GM12878 (cell line): ENCODE results near the gene RANGAP1. TPM values are rescaled to one million over a fixed set of nuclear protein-coding genes. Genes with fewer than 3 reads are reported as not detected.

Source experiments
- ATAC-seq: fragments of 200-7000 bp; cut with Tn5 transposase; 3 replicates; pipeline ENCODE4 v1.9.1; 2020; ENCODE audit warnings: mild to moderate bottlenecking, moderate library complexity
- BruUV-seq: library from RNA; stranded (reverse); fragments of 400-500 nt; replicated peaks from 2 replicates; lab custom pipeline; 2021; lab: Mats Ljungman, UMichigan
- CTCF ChIA-PET: fragments of 300-600 bp; sonication (Branson Sonifier 250); formaldehyde crosslinking; extraction: SDS; loops from one replicate; lab custom pipeline; 2021; ENCODE audit warnings: inconsistent platforms; lab: Yijun Ruan, JAX
- POLR2A ChIA-PET: fragments of 350-600 bp; formaldehyde crosslinking; extraction: SDS; loops from one replicate; lab custom pipeline; 2021; ENCODE audit warnings: inconsistent platforms; lab: Charles Lee
- RAD21 ChIA-PET: fragments of 300-600 bp; sonication (Branson Sonifier 250); formaldehyde crosslinking; loops from one replicate; lab custom pipeline; 2023; ENCODE audit warnings: antibody characterized with exemption; ENCODE audit not compliant: unreplicated experiment; lab: Charles Lee
- SMC1A ChIA-PET: fragments of 300-600 bp; sonication (Branson Sonifier 250); formaldehyde crosslinking; loops from one replicate; lab custom pipeline; 2023; ENCODE audit not compliant: unreplicated experiment, uncharacterized antibody; lab: Charles Lee
- DNase-seq: peaks from one replicate; pipeline ENCODE4 v3.0.0-alpha.2; 2011; ENCODE audit warnings: low read depth, low spot score
- FAIRE-seq: peaks from 3 replicates; lab custom pipeline; 2011; peaks lifted over from hg19 to GRCh38; lab: Jason Lieb, UNC
- H2AFZ ChIP-seq: 2 replicates; pipeline ENCODE4 v1.6.0; 2011; ENCODE audit warnings: low read depth, low read length, control low read depth; ENCODE audit not compliant: control insufficient read depth
- H3K27ac ChIP-seq: 2 replicates; pipeline ENCODE4 v1.5.1; 2011; ENCODE audit warnings: control low read depth; ENCODE audit not compliant: control insufficient read depth, insufficient read depth
- H3K27me3 ChIP-seq, 2 experiments: replicated peaks in 1 of 2; 2 replicates each; pipeline versions ENCODE4 v1.6.0 to v1.6.1; 2011; ENCODE audit warnings: low read length in 1 of 2; ENCODE audit not compliant: control insufficient read depth in 2 of 2, insufficient read depth in 2 of 2
- H3K36me3 ChIP-seq, 2 experiments: 2 replicates each; pipeline ENCODE4 v1.5.1; 2011; ENCODE audit warnings: low read length in 1 of 2; ENCODE audit not compliant: control insufficient read depth in 2 of 2, insufficient read depth in 2 of 2
- H3K4me1 ChIP-seq: 2 replicates; pipeline ENCODE4 v1.6.1; 2011; ENCODE audit warnings: mild to moderate bottlenecking, low read length, moderate library complexity, mixed read lengths; ENCODE audit not compliant: control insufficient read depth, insufficient read depth
- H3K4me2 ChIP-seq: 2 replicates; pipeline ENCODE4 v1.6.0; 2011; ENCODE audit warnings: control low read depth; ENCODE audit not compliant: control insufficient read depth, insufficient read depth
- H3K4me3 ChIP-seq: fragments of 200-600 bp; sonication (generic); 2 replicates; pipeline ENCODE4 v1.5.1; 2016
- H3K79me2 ChIP-seq: 2 replicates; pipeline ENCODE4 v1.6.0; 2011; ENCODE audit warnings: low read length; ENCODE audit not compliant: control insufficient read depth, insufficient read depth
- H3K9ac ChIP-seq: 2 replicates; pipeline ENCODE4 v1.8.0; 2011; ENCODE audit warnings: low read length, control low read depth, mixed read lengths; ENCODE audit not compliant: control insufficient read depth, insufficient read depth
- H3K9me3 ChIP-seq: replicated peaks from 3 replicates; pipeline ENCODE4 v1.5.1; 2011; ENCODE audit warnings: mild to moderate bottlenecking, low read length; ENCODE audit not compliant: control insufficient read depth, insufficient read depth
- H4K20me1 ChIP-seq: 2 replicates; pipeline ENCODE4 v1.6.0; 2011; ENCODE audit not compliant: control insufficient read depth, insufficient read depth
- ATF2 ChIP-seq: IDR thresholded peaks from 2 replicates; pipeline ENCODE4 v1.6.1; 2012; ENCODE audit warnings: low read length, inconsistent platforms
- CEBPB ChIP-seq, 2 experiments: fragments of 150-350 bp in 1 of 2; IDR thresholded peaks; 2 replicates each; pipeline ENCODE4 v1.6.1; 2012 to 2014; ENCODE audit warnings: low read depth in 2 of 2, low read length in 2 of 2, borderline replicate concordance in 1 of 2, inconsistent platforms in 1 of 2
- CEBPZ ChIP-seq: fragments of 150-350 bp; IDR thresholded peaks from 2 replicates; pipeline ENCODE4 v1.6.1; 2016; ENCODE audit warnings: low read depth, low read length
- DPF2 ChIP-seq: fragments of 450-650 bp; IDR thresholded peaks from 2 replicates; pipeline ENCODE4 v1.6.1; 2017; ENCODE audit warnings: mild to moderate bottlenecking
- EED ChIP-seq: sonication (generic); IDR thresholded peaks from 2 replicates; pipeline ENCODE4 v1.6.1; 2016; ENCODE audit warnings: antibody characterized with exemption, low read depth
- EZH2 ChIP-seq: IDR thresholded peaks from 2 replicates; pipeline ENCODE4 v1.6.1; 2012; ENCODE audit warnings: low read depth, mild to moderate bottlenecking, control low read depth, inconsistent platforms, low read length, borderline replicate concordance; ENCODE audit not compliant: control insufficient read depth
- FOXK2 ChIP-seq: fragments of 450-650 bp; IDR thresholded peaks from 2 replicates; pipeline ENCODE4 v1.6.1; 2017; ENCODE audit warnings: mild to moderate bottlenecking, moderate library complexity
- JUNB ChIP-seq: IDR thresholded peaks from 2 replicates; pipeline ENCODE4 v1.6.1; 2016; ENCODE audit warnings: antibody characterized with exemption, mild to moderate bottlenecking
- MTA2 ChIP-seq: fragments of 450-650 bp; IDR thresholded peaks from 2 replicates; pipeline ENCODE4 v1.6.1; 2016; ENCODE audit warnings: low read depth, mild to moderate bottlenecking, moderate library complexity
- NFYB ChIP-seq: IDR thresholded peaks from 2 replicates; pipeline ENCODE4 v1.6.1; 2011; ENCODE audit warnings: low read depth, mild to moderate bottlenecking, low read length, improper control_type of control experiment, moderate library complexity; ENCODE audit not compliant: insufficient read depth
- NR2C2 ChIP-seq: IDR thresholded peaks from 2 replicates; pipeline ENCODE4 v1.6.1; 2011; ENCODE audit warnings: borderline replicate concordance, low read depth; ENCODE audit not compliant: control insufficient read depth, insufficient read length
- POLR2A ChIP-seq: IDR thresholded peaks from 2 replicates; pipeline ENCODE4 v1.6.1; 2011; ENCODE audit warnings: low read depth, mild to moderate bottlenecking, low read length
- SMARCA5 ChIP-seq: fragments of 450-650 bp; IDR thresholded peaks from 2 replicates; pipeline ENCODE4 v1.6.1; 2017; ENCODE audit warnings: mild to moderate bottlenecking
- SUPT20H ChIP-seq: IDR thresholded peaks from 2 replicates; pipeline ENCODE4 v1.6.1; 2011; ENCODE audit warnings: low read depth, mild to moderate bottlenecking, low read length, moderate library complexity, borderline replicate concordance; ENCODE audit not compliant: control insufficient read depth
- TAF1 ChIP-seq: IDR thresholded peaks from 2 replicates; pipeline ENCODE4 v1.6.1; 2011; ENCODE audit warnings: mild to moderate bottlenecking, low read depth, low read length, borderline replicate concordance
- ZNF207 ChIP-seq: fragments of 450-650 bp; IDR thresholded peaks from 2 replicates; pipeline ENCODE4 v1.6.1; 2014; ENCODE audit warnings: antibody characterized with exemption, mild to moderate bottlenecking, borderline replicate concordance
- ZNF592 ChIP-seq: fragments of 450-650 bp; IDR thresholded peaks from 2 replicates; pipeline ENCODE4 v1.6.1; 2017; ENCODE audit warnings: mild to moderate bottlenecking, moderate library complexity
- WGBS: methylation state at CpG from one replicate; pipeline ENCODE4 v1.1.6; 2016; ENCODE audit warnings: low lambda C conversion rate; ENCODE audit not compliant: insufficient replicate concordance, insufficient coverage; ENCODE audit errors: missing lambda C conversion rate; 5-methylcytosine and 5-hydroxymethylcytosine counted together
- in situ Hi-C: fragments of 300-500 bp; cut with MboI; formaldehyde crosslinking; loops from 9 replicates; pipeline ENCODE4 v1.14.3; 2018; ENCODE audit warnings: mixed read lengths
- intact Hi-C: fragments of 100-400 bp; cut with micrococcal nuclease; formaldehyde crosslinking; loops from one replicate; pipeline ENCODE4 v1.14.2; 2022; ENCODE audit not compliant: unreplicated experiment
- polyA plus RNA-seq, 11 experiments: library from polyadenylated mRNA; depleted of rRNA in 4 of 11; unstranded in 6 of 11; stranded (reverse) in 5 of 11; fragments of >200 nt; fragmentation: Nextera tagmentation in 4 of 11; fragmentation: Illumina TruSeq in 1 of 11; extraction: Ambion mirVana in 4 of 11; extraction: Trizol in 1 of 11; gene quantifications; 1 replicate in 1 of 11; 2 replicates in 10 of 11; pipeline versions ENCODE4 v1.2.1 to v1.2.3, GENCODE V29; 2011 to 2016; ENCODE audit warnings: inconsistent platforms in 2 of 11, missing spikeins in 2 of 11, low read depth in 1 of 11
- total RNA-seq, 4 experiments: library from RNA; depleted of rRNA in 3 of 4; stranded (reverse); fragments of >200 nt in 3 of 4; fragmentation: Illumina TruSeq in 1 of 4; extraction: Trizol in 1 of 4; gene quantifications; 2 replicates each; pipeline versions ENCODE4 v1.2.1 to v1.2.3, GENCODE V29; 2013 to 2021

RANGAP1 gene
- total and polyA plus RNA-seq, 10 of the 15 experiments (the other 5 are each of a cell fraction or from before 2014, with no cell fraction given) = 2.5 to 109 (median 60.2) TPM

GRCh38 chr22:41284465-41284864, 1.5 kb downstream of the RANGAP1 start:
- Histone ChIP-seq H3K79me2 (peaks cover 25% of the 10 kb centered on the region), H3K4me1 (peaks cover 7% of the 10 kb centered on the region), H4K20me1 (no peaks in the 10 kb centered on the region), H3K9ac (peak overlapping the region; percentile 87; the same call in 1 of the 2 replicates), H3K4me2 (peak overlapping the region; percentile 90), H3K36me3 (peaks cover 2 to 6% of the 10 kb centered on the region in 2 experiments), H3K4me3 (peak overlapping the region; percentile 96; the same call in 1 of the 2 replicates), H3K9me3 (no peaks in the 10 kb centered on the region), H3K27me3 (no peaks in the 10 kb centered on the region), H3K27ac (no peak overlapping the region), H2AFZ (no peak overlapping the region)
- BruUV-seq = no TSS peak
- in situ Hi-C loops (no loop called here), intact Hi-C loops (no loop called here)
- DNase-seq (no peak), FAIRE-seq (no peak), ATAC-seq (no peak)
- ChIA-PET RAD21 (no interaction called here), CTCF (interaction anchor here (0.5 to 1.2 kb wide), 4 partner anchors 13 to 362 kb away, joined by 3 to 5 read pairs (median 4); partner anchors contain the start of gene ZC3H7B), POLR2A (interaction anchor here (0.6 to 1.6 kb wide), 4 partner anchors 17 to 214 kb away, joined by 3 to 7 read pairs (median 5); partner anchors contain the start of gene ZC3H7B), SMC1A (no interaction called here)
- 92% methylated on average over 10 of the region's 10 CpGs for WGBS
- TF ChIP-seq CEBPZ (no peak), POLR2A (no peak), NR2C2 (no peak), TAF1 (no peak), ZNF207 (no peak), JUNB (no peak), FOXK2 (no peak), EZH2 (no peak), SMARCA5 (no peak), MTA2 (no peak), EED (no peak), CEBPB (IDR thresholded peaks at IDR 0.05; ENCODE audit: borderline replicate concordance in 1 of 2, low read depth in 2 of 2, low read length in 2 of 2) (no peak), NFYB (no peak), ATF2 (no peak), ZNF592 (no peak), DPF2 (no peak), SUPT20H (no peak)
